Measurements from ENCODE around the gene PYCR2.

- TF ChIP-seq CTCF (conservative IDR thresholded peaks at IDR 0.05 in 1 of 2, IDR thresholded peaks at IDR 0.05 in 1 of 2; ENCODE audit: low read depth in 1 of 2, low read length in 2 of 2), result no peak
- no peak for TF ChIP-seq EZH2 (IDR thresholded peaks at IDR 0.05; ENCODE audit: low read length, missing control alignments)
Measured at GRCh38 chr1:225928186-225929175, 4.4 kb upstream of the PYCR2 start.

Measured in fibroblast of lung (primary cell).